Endothelial cell (in vitro differentiated cells): ENCODE results near the gene XXYLT1. TPM values are rescaled to one million over a fixed set of nuclear protein-coding genes. Genes with fewer than 3 reads are reported as not detected.

Source experiments
- DNase-seq: peaks from one replicate; pipeline ENCODE4 v3.0.0; 2021; ENCODE audit warnings: low spot score
- H3K27ac Mint-ChIP-seq: one replicate; pipeline ENCODE4 v1.8.0; 2021; ENCODE audit warnings: mixed read lengths, inconsistent platforms; ENCODE audit not compliant: unreplicated experiment
- H3K27me3 Mint-ChIP-seq: one replicate; pipeline ENCODE4 v1.8.0; 2021; ENCODE audit warnings: mild to moderate bottlenecking, moderate library complexity, mixed read lengths, inconsistent platforms; ENCODE audit not compliant: unreplicated experiment
- H3K36me3 Mint-ChIP-seq: one replicate; pipeline ENCODE4 v1.8.0; 2021; ENCODE audit warnings: mild to moderate bottlenecking, low read depth, mixed read lengths, inconsistent platforms; ENCODE audit not compliant: unreplicated experiment
- H3K4me1 Mint-ChIP-seq: one replicate; pipeline ENCODE4 v1.8.0; 2021; ENCODE audit warnings: mild to moderate bottlenecking, mixed read lengths, inconsistent platforms; ENCODE audit not compliant: unreplicated experiment
- H3K4me3 Mint-ChIP-seq: one replicate; pipeline ENCODE4 v1.8.0; 2021; ENCODE audit warnings: mild to moderate bottlenecking, mixed read lengths, inconsistent platforms; ENCODE audit not compliant: unreplicated experiment
- H3K9me3 Mint-ChIP-seq: one replicate; pipeline ENCODE4 v1.8.0; 2021; ENCODE audit warnings: mixed read lengths, inconsistent platforms; ENCODE audit not compliant: unreplicated experiment
- CTCF ChIP-seq: fragments of 200-600 bp; sonication (generic); IDR thresholded peaks from one replicate; pipeline ENCODE4 v1.5.0; 2021; ENCODE audit warnings: antibody characterized with exemption; ENCODE audit not compliant: unreplicated experiment
- total RNA-seq: library from RNA; stranded (reverse); fragmentation: NEBNext Ultra II Directional; extraction: Animal tissue kit (Norgen Biotek cat#: 25700); gene quantifications from one replicate; pipeline ENCODE4 v1.2.1, GENCODE V29; 2021; ENCODE audit not compliant: unreplicated experiment

Gene XXYLT1
- total RNA-seq, 1 donor from 2014 or later, result 25.0 TPM

GRCh38 chr3:195129644-195130492 lies 141.1 kb downstream of the XXYLT1 start:
- Mint-ChIP-seq H3K4me3 (no peak overlapping the region), H3K9me3 (no peaks in the 10 kb centered on the region), H3K36me3 (no peaks in the 10 kb centered on the region), H3K27ac (no peak overlapping the region), H3K27me3 (peaks cover 4% of the 10 kb centered on the region), H3K4me1 (peaks cover 19% of the 10 kb centered on the region)
- no peak for DNase-seq
- TF ChIP-seq CTCF, result no peak

- no peak overlapping the region for H3K4me3 Mint-ChIP-seq
- H3K27ac Mint-ChIP-seq, result no peak overlapping the region
- peaks cover 23% of the 10 kb centered on the region for H3K4me1 Mint-ChIP-seq
- H3K27me3 Mint-ChIP-seq, result peaks cover 5% of the 10 kb centered on the region
- no peaks in the 10 kb centered on the region for H3K36me3 Mint-ChIP-seq
- no peaks in the 10 kb centered on the region for H3K9me3 Mint-ChIP-seq
- TF ChIP-seq CTCF, result no peak
- no peak for DNase-seq
These were observed 141.8 kb downstream of the XXYLT1 start for GRCh38 chr3:195129072-195129643.

GRCh38 chr3:195128255-195129071 lies 142.5 kb downstream of the XXYLT1 start:
- DNase-seq, result no peak
- Mint-ChIP-seq H3K4me3 (peak overlapping the region; percentile 11), H3K27ac (no peak overlapping the region), H3K9me3 (no peaks in the 10 kb centered on the region), H3K27me3 (peaks cover 5% of the 10 kb centered on the region), H3K4me1 (peaks cover 25% of the 10 kb centered on the region), H3K36me3 (no peaks in the 10 kb centered on the region)
- no peak for TF ChIP-seq CTCF

- H3K36me3 Mint-ChIP-seq, result peaks cover 3% of the 10 kb centered on the region
These were observed 144.8 kb downstream of the XXYLT1 start for GRCh38 chr3:195126056-195126605.

More at GRCh38 chr3:195126056-195126605, 144.8 kb downstream of the XXYLT1 start:
- Mint-ChIP-seq H3K27me3 (peaks cover 3% of the 10 kb centered on the region), H3K4me3 (no peak overlapping the region), H3K4me1 (peaks cover 29% of the 10 kb centered on the region), H3K27ac (no peak overlapping the region), H3K9me3 (no peaks in the 10 kb centered on the region)
- no peak for DNase-seq
- TF ChIP-seq CTCF, result no peak
